Choroid plexus epithelial cell (primary cell): ENCODE data around the gene CD28.
A peak's percentile ranks its signal among the peaks of the same experiment; 100 is the strongest.

ENCODE experiments used
- DNase-seq: peaks from one replicate; pipeline ENCODE4 v3.0.0-alpha.2; 2010; ENCODE audit warnings: low read depth
- H3K4me3 ChIP-seq: 2 replicates; pipeline ENCODE4 v1.5.1; 2011; ENCODE audit warnings: low read depth, mild to moderate bottlenecking, control low read depth, low read length, moderate library complexity
- TF ChIP-seq, protein P1 (sequence below): conservative IDR thresholded peaks from 2 replicates; pipeline ENCODE4 v1.5.1; 2011; ENCODE audit warnings: low read depth, mild to moderate bottlenecking, control low read depth, inconsistent platforms, low read length, moderate library complexity

CD28 gene

GRCh38 chr2:203711399-203711798, 5.0 kb downstream of the CD28 start:
- H3K4me3 ChIP-seq, result no peak overlapping the region
- TF ChIP-seq, protein P1, sequence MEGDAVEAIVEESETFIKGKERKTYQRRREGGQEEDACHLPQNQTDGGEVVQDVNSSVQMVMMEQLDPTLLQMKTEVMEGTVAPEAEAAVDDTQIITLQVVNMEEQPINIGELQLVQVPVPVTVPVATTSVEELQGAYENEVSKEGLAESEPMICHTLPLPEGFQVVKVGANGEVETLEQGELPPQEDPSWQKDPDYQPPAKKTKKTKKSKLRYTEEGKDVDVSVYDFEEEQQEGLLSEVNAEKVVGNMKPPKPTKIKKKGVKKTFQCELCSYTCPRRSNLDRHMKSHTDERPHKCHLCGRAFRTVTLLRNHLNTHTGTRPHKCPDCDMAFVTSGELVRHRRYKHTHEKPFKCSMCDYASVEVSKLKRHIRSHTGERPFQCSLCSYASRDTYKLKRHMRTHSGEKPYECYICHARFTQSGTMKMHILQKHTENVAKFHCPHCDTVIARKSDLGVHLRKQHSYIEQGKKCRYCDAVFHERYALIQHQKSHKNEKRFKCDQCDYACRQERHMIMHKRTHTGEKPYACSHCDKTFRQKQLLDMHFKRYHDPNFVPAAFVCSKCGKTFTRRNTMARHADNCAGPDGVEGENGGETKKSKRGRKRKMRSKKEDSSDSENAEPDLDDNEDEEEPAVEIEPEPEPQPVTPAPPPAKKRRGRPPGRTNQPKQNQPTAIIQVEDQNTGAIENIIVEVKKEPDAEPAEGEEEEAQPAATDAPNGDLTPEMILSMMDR, result no peak
- no peak for DNase-seq

DNA sequence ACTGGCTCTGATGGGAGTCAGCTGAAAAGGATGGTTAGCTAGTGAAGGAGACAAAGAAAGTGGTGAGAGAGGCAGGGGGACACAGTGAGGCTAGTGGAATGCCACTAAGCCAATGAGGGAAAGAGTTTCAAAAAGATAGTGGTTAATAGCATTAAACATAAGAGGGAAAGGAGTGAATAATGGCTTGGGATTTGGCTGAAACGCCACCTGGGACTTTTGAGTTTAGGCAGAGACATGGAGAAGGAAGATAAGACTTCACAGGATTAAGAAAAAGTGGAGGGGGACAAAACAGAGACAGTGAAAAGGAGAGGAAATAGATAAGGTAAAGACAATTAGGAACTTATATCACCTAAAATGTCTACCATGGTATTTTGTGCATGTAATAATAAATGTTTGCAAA, 6.9 kb downstream of the CD28 start:
- no peak overlapping the region for H3K4me3 ChIP-seq
- no peak for DNase-seq
- TF ChIP-seq, protein P1, result no peak

GRCh38 chr2:203714112-203714511, 7.7 kb downstream of the CD28 start:
- H3K4me3 ChIP-seq, result no peak overlapping the region
- no peak for DNase-seq
- TF ChIP-seq, protein P1, result no peak

DNA sequence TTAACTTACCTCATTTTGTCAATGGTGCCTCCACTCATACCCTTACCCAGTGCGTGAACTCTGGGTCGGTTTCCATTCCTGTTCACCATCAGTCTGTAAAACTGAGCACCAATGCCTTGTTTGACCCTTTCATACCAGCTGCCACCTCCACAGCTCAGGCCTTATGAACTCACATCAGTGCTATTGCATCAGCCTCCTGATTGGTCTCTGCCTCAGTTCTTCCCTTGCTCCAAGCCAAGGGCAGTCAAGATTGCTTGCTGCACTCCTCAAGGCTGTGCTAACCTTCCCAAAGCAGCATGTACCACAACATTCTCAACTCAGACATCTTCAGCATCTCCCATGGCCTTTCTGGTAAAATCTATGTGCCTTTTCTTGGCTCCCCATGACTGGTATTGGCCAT, 9.3 kb downstream of the CD28 start:
- no peak overlapping the region for H3K4me3 ChIP-seq
- DNase-seq, result no peak
- TF ChIP-seq, protein P1, result no peak

DNA sequence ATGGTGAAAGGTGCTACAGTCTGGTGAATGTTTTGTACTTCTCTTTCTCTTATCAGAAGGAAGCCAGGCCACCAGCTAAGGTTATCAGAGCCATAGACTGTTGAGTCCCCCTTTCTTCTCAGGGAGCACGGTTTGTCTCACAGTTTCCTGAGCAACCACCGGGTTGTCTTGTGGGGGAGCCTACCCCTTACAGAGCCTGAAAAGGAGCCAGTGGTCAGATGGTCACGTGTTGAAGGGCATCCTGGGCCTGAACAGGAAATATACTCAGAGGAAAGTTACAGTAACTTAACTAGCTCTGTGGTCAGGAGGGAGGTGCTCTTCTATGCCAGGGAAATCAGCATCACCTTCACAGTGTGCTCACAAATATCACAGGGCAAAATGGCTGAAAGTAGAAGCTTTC, 11.6 kb downstream of the CD28 start:
- peak; percentile 60 for DNase-seq
- H3K4me3 ChIP-seq, result no peak overlapping the region
- TF ChIP-seq, protein P1, result no peak

DNA sequence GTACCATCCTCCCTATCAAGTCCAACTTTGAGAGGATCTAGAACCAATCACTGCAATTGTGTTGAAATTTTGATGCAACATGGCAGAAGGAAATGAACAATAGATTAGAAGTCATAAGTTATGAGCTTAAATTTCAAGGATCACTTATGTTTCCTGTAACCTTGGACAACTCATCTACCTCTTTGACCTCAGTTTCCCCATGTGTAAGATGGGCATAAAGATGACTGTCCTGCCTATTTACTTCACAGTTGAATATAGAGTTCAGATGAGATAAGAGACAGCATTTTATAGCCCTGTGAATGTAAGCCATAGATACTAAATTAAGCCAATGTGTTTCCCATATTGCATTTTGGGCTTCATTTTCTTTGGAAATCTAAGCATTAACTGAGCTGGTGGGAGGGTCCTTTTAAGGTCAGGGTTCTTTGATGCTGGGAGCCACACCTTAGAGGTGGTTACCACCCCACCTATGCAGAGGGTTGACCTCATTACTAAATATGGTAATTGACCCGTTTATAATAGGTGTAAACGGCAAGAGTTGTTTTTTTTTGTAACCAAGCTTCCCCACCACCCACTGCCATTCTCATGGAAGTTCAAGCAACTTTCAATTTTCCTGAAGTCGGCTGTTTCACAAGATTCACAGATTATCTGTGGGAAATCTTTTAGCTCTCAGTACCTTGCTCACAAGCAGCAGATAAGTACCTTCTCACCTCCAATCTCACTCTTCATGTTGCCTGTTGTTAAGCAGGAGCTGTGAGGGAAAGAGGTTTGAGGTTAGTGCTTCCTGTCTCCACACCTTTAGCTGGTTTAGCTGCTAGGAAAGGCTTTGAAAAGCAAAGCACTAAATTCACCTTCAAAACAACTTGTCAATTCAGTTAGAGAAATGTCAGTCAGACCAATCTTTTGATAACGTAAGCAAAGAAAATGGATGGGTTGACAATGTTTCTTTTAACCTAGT, 13.3 kb downstream of the CD28 start:
- no peak overlapping the region for H3K4me3 ChIP-seq
- TF ChIP-seq, protein P1, result no peak
- DNase-seq, result no peak
